DMS 273 treated with DMSO at 0.1 percent for 48 hours (cell line): ENCODE results near the gene CD58.
"Not testable (repeated sequence)": the region's sequence is repeated elsewhere in the genome, so short reads cannot be mapped to it uniquely, and the experiment has no call there.

Experiments used
- DNase-seq: peaks from one replicate; lab custom pipeline; 2025; lab: John Stamatoyannopoulos, UW

Gene CD58

GRCh38 chr1:116570358-116571214 is at the start of gene CD58:
CD58 (minus strand) TSS chr1:116571026; CDS start chr1:116570972, 54 bp downstream.
- peak; percentile 72 for DNase-seq

GRCh38 chr1:116620392-116620791 is 49.6 kb upstream of the CD58 start:
- not testable (repeated sequence) for DNase-seq

GRCh38 chr1:116619106-116619505 is 48.3 kb upstream of the CD58 start:
- not testable (repeated sequence) for DNase-seq

GRCh38 chr1:116617808-116618207 is 47.0 kb upstream of the CD58 start:
- DNase-seq, result not testable (repeated sequence)

- DNase-seq, result not testable (repeated sequence)
Measured at GRCh38 chr1:116613825-116614224, 43.0 kb upstream of the CD58 start.

GRCh38 chr1:116609801-116610371 is 39.1 kb upstream of the CD58 start:
- not testable (repeated sequence) for DNase-seq

GRCh38 chr1:116608841-116609240 is 38.0 kb upstream of the CD58 start:
- DNase-seq, result not testable (repeated sequence)

GRCh38 chr1:116608151-116608550 is 37.3 kb upstream of the CD58 start:
- DNase-seq, result not testable (repeated sequence)

GRCh38 chr1:116607463-116607862 is 36.6 kb upstream of the CD58 start:
- not testable (repeated sequence) for DNase-seq

GRCh38 chr1:116606067-116606466 is 35.2 kb upstream of the CD58 start:
- DNase-seq, result not testable (repeated sequence)

- no peak for DNase-seq
Measured at GRCh38 chr1:116605315-116605714, 34.5 kb upstream of the CD58 start.

- DNase-seq, result not testable (repeated sequence)
Measured at GRCh38 chr1:116604408-116604807, 33.6 kb upstream of the CD58 start.

GRCh38 chr1:116603646-116604045 is 32.8 kb upstream of the CD58 start:
- DNase-seq, result not testable (repeated sequence)

- not testable (repeated sequence) for DNase-seq
Measured at GRCh38 chr1:116599369-116599768, 28.5 kb upstream of the CD58 start.

- DNase-seq, result not testable (repeated sequence)
Measured at GRCh38 chr1:116598420-116599036, 27.7 kb upstream of the CD58 start.

GRCh38 chr1:116597388-116597787 is 26.6 kb upstream of the CD58 start:
- not testable (repeated sequence) for DNase-seq

- DNase-seq, result not testable (repeated sequence)
Measured at GRCh38 chr1:116596742-116597307, 26.0 kb upstream of the CD58 start.

GRCh38 chr1:116595946-116596741 is 25.3 kb upstream of the CD58 start:
- DNase-seq, result not testable (repeated sequence)

GRCh38 chr1:116595065-116595840 is 24.4 kb upstream of the CD58 start:
- DNase-seq, result not testable (repeated sequence)

- not testable (repeated sequence) for DNase-seq
Measured at GRCh38 chr1:116593977-116594376, 23.2 kb upstream of the CD58 start.

- not testable (repeated sequence) for DNase-seq
Measured at GRCh38 chr1:116593401-116593800, 22.6 kb upstream of the CD58 start.
